ENCODE measurements around the gene TMEM132C. TPM values are rescaled to one million over a fixed set of nuclear protein-coding genes. Genes with fewer than 3 reads are reported as not detected.

The TMEM132C gene
- total RNA-seq, 1 donor, result not detected

- no peak for DNase-seq (ENCODE audit: low read depth)
- TF ChIP-seq CTCF (IDR thresholded peaks at IDR 0.05; ENCODE audit: insufficient read depth, low read length), result no peak
- no peak overlapping the region for H3K4me3 ChIP-seq (ENCODE audit: low read depth, low read length)
These were observed 62.0 kb downstream of the TMEM132C start for GRCh38 chr12:128328961-128329360.

- no peak for DNase-seq (ENCODE audit: low read depth)
- no peak overlapping the region for H3K4me3 ChIP-seq (ENCODE audit: low read depth, low read length)
- TF ChIP-seq CTCF (IDR thresholded peaks at IDR 0.05; ENCODE audit: insufficient read depth, low read length), result no peak
These were observed 69.5 kb downstream of the TMEM132C start for GRCh38 chr12:128336204-128337070.

- DNase-seq (ENCODE audit: low read depth), result no peak
- no peak overlapping the region for H3K4me3 ChIP-seq (ENCODE audit: low read depth, low read length)
- no peak for TF ChIP-seq CTCF (IDR thresholded peaks at IDR 0.05; ENCODE audit: insufficient read depth, low read length)
These were observed 70.0 kb downstream of the TMEM132C start for GRCh38 chr12:128337071-128337345.

GRCh38 chr12:128337431-128338170, 70.6 kb downstream of the TMEM132C start:
- no peak for TF ChIP-seq CTCF (IDR thresholded peaks at IDR 0.05; ENCODE audit: insufficient read depth, low read length)
- H3K4me3 ChIP-seq (ENCODE audit: low read depth, low read length), result no peak overlapping the region

GRCh38 chr12:128338386-128339125, 71.6 kb downstream of the TMEM132C start:
- no peak for DNase-seq (ENCODE audit: low read depth)
- no peak for TF ChIP-seq CTCF (IDR thresholded peaks at IDR 0.05; ENCODE audit: insufficient read depth, low read length)
- H3K4me3 ChIP-seq (ENCODE audit: low read depth, low read length), result no peak overlapping the region

More at GRCh38 chr12:128337431-128338170, 70.6 kb downstream of the TMEM132C start:
- no peak for DNase-seq (ENCODE audit: low read depth)

GRCh38 chr12:128339126-128339520, 72.2 kb downstream of the TMEM132C start:
- no peak overlapping the region for H3K4me3 ChIP-seq (ENCODE audit: low read depth, low read length)
- DNase-seq (ENCODE audit: low read depth), result no peak
- no peak for TF ChIP-seq CTCF (IDR thresholded peaks at IDR 0.05; ENCODE audit: insufficient read depth, low read length)

Data from fibroblast of the aortic adventitia (primary cell).